ENCODE measurements around the gene ADAMTS9.

GRCh38 chr3:64495121-64495780 is 192.5 kb downstream of the ADAMTS9 start:
- TF ChIP-seq REST (IDR thresholded peaks at IDR 0.05; ENCODE audit: low read depth), result no peak
- no peak for TF ChIP-seq EGR1 (IDR thresholded peaks at IDR 0.05)
- TF ChIP-seq RAD21 (IDR thresholded peaks at IDR 0.05; ENCODE audit: low read depth), result no peak
- TF ChIP-seq CREB1 (IDR thresholded peaks at IDR 0.05; ENCODE audit: low read depth), result no peak
- TF ChIP-seq TCF12 (IDR thresholded peaks at IDR 0.05; ENCODE audit: low read depth), result no peak
- TF ChIP-seq CEBPB (IDR thresholded peaks at IDR 0.05), result no peak
- TF ChIP-seq YY1 (IDR thresholded peaks at IDR 0.05; ENCODE audit: low read depth), result no peak
- TF ChIP-seq ZBTB7A (IDR thresholded peaks at IDR 0.05; ENCODE audit: low read depth), result no peak
- TF ChIP-seq NFIC (IDR thresholded peaks at IDR 0.05), result no peak
- TF ChIP-seq MAX (IDR thresholded peaks at IDR 0.05), result no peak
- no peak for TF ChIP-seq FOXM1 (IDR thresholded peaks at IDR 0.05; ENCODE audit: borderline replicate concordance, low read depth)
- no peak for TF ChIP-seq EP300 (IDR thresholded peaks at IDR 0.05; ENCODE audit: borderline replicate concordance)
- no peak for TF ChIP-seq TAF1 (IDR thresholded peaks at IDR 0.05; ENCODE audit: low read depth)
- no peak for TF ChIP-seq USF1 (IDR thresholded peaks at IDR 0.05)

Data from Ishikawa (cell line).